Gastroesophageal sphincter (tissue), 3 donors: ENCODE results near the gene PAXIP1.

Source experiments
- CTCF ChIP-seq, 4 experiments: fragments of 200-600 bp in 2 of 4; fragments of 450-650 bp in 2 of 4; sonication (generic) in 1 of 4; IDR thresholded peaks; one replicate each; pipeline ENCODE4 v1.5.1; 2017 to 2019; ENCODE audit warnings: antibody characterized with exemption in 4 of 4, mild to moderate bottlenecking in 2 of 4, moderate library complexity in 2 of 4
- POLR2A ChIP-seq, 2 donors: fragments of 450-650 bp; IDR thresholded peaks; one replicate each; pipeline ENCODE4 v1.6.1; 2017; ENCODE audit warnings: antibody characterized with exemption in 2 of 2, mild to moderate bottlenecking in 2 of 2, moderate library complexity in 1 of 2

- TF ChIP-seq CTCF (IDR thresholded peaks at IDR 0.05): no peak
- TF ChIP-seq POLR2A (IDR thresholded peaks at IDR 0.05): no peak
Observed at GRCh38 chr7:155032978-155033377, 30.1 kb upstream of the PAXIP1 start.
